Bone marrow (tissue), 2 donors: ENCODE measurements around the gene PDLIM7.

Source experiments
- DNase-seq, 2 donors: peaks; one replicate each; lab custom pipeline; 2025; lab: John Stamatoyannopoulos, UW

PDLIM7 gene

DNA sequence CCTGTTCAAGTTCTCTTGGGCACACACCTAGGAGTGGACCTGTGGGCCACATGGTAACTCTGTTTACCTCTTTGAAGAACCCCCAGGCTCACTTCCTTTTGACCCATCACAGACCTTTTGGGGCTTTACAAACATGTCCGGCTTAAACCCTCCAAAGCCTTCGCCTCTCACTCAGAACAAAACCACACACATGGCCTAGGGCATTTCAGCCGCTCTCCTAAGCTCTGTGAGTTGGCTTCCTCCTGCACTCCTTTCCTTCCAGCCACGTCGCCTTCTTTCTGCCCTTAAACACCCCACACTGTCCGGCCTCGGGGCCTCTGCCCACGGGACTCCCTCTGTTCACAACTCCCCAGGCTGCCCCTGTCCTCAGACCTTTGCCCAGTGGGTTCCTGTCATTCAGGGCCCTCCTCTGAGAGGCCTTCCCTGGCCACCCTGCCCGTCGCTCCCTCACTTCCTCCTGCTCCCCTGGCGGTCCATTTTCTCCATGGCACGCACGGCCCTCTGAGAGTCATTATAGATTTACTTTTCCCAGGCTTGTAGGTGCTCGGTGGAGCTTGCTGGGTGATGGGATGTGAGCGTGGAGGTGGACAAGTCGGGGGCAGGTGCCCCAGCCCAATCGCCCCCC is 10.3 kb upstream of the PDLIM7 start:
- DNase-seq = peak; percentile 23 to 37

DNA sequence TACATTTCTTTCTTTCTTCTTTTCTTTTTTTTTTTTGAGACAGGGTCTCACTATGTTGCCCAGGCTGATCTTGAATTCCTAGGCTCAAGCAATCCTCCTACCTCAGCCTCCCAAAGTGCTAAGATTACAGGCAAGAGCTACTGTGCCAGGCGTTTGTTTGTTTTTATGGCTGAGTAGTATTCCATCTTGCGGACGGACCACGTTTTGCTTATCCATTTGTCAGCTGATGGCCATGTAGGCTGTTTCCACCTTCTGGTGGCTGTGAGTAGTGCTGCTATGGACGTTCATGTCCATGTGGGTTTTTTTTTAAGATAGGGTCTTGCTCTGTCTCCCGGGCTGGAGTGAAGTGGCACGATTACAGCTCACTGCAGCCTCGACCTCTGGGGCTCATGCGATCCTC is 9.8 kb upstream of the PDLIM7 start:
- DNase-seq = no peak

- DNase-seq = no peak
Observed at GRCh38 chr5:177505075-177505474, 7.7 kb upstream of the PDLIM7 start.

DNA sequence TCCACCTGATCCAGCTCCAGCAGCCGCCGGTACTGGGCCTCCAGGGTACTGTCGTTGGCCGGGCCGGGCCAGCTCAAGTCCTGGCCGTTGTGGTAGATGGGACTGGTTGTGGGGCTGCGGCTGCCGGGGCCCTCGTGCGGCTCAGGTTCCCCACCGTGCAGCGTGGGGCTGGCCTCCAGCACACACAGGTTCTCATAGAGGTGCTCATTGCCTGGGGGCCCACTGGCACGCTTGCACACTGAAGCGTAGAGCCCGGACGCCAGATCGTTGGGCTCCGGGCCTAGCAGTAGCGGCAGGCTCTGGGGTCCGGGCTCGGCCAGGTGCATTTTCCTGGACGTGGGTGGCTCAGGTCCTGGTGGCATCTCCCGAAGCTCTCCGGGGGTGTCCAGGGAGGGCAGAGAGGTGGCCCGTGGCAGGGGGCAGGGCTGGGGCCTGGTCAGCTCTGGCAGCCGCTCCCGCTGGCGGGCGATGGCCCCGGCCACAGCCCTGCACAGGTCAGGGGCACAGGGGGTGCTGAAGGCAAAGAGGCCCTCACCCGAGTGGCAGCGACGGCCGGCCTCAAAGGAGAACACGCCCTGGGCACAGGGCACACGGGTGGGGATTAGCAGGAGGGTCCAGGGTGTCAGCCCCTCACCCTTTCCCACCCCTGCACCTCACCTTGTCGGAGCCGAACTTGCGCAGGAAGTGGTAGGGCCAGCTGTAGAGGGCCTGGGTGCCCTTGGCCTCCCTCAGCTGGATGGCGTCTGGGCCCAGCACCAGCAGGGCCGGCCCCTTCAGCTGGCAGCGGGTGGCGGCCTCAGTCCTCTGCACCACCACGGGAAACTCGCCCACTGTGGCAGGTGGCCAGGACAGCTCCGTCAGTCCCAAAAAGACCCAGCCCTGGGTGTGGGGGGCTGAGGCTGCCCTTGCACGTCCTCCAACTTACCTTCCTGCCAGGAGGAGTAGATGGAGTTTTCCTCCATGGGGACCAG is 7.0 kb upstream of the PDLIM7 start:
- DNase-seq = no peak

DNA sequence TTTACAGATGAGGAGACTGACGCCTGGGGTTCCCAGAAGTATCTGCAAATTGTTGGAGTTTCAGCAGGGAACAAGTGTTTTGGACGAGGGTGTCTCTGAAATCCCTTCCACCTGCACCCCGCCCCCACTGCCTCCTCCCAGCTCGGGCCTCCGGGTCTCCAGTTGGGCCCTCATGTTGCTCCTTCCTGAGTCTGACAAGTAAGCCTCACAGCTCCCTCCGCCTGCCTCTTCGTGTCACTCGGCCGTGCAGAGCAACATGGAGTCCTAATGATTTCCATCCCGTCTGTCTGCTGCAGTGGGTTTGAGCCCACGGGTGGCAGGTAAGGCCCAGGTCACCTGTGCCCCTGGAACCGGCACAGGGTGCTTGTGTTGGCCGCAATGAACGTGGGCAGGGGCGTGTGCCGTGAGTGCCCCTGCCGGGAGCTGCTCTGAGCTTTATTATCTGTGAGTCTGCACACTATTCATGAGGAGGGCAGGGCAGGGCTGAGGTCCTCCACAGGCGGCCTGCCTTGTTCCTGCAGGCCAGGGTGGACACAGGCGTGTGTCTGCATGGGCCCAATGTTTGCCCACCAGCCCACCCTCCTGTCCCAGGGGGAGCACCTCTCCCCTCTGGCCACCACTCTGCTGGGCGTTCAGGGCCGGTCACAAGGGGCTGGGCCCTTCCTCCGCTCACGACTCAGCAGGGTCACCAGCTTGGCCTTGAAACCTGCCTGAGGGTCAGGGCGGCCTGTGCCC is 6.1 kb upstream of the PDLIM7 start:
- DNase-seq = no peak

DNA sequence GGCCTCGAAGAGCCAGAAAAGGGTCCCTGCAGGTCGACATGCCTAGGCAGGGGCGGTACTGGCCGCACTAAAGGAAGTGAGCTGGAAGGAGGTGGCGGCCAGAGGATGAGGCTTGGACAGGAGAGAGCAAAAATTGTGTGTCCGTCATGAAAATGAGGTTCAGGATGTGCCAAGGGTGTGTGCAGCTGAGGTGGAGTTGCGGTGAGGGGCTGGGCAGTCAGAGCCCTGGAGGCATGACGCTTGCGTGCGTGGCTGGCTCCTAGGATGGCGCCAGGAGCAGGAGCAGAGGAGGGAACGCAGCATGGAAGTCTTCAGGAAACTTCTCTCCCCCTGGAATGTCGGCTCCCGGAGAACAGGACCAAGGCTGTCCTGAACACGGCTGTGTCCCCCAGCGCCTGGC is 5.5 kb upstream of the PDLIM7 start:
- DNase-seq = no peak

DNA sequence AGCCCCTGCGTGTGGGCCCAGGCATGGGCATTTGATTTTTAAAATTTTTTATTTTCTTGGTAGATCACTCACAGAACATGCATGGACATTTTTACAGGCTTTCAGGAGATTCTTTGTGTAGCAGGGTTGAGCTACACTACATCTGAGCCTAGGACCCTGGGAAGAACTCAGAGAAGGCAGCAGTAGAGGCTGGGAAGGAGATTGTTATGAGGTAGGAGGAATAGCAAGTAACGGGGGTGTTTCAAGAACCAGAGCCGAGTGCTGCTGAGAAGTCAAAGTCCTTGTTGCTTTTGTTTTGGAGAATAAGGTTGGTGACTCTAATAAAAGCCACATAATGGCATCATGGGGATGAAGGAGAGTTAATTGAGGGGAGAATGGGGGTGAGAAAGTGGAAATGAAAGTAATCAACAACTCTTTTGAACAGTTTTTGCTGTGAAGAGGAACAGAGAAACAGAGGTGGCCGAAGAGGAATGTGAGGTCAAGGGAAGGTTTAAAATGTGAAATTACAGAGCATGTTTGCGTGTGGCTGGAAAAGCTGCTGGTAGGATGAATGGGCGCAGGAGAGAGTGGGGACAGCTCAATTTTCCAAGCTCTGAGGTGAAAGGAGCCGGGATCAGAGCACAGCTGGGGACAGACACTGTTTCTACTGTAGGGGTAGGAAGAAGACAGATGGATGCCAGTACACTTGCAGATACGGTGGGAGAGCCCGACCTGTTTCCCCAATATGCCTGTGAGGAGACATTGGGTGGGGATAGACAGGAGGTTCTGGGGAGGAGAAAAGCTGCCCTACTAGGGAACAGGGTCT is 4.7 kb upstream of the PDLIM7 start:
- DNase-seq = no peak

DNA sequence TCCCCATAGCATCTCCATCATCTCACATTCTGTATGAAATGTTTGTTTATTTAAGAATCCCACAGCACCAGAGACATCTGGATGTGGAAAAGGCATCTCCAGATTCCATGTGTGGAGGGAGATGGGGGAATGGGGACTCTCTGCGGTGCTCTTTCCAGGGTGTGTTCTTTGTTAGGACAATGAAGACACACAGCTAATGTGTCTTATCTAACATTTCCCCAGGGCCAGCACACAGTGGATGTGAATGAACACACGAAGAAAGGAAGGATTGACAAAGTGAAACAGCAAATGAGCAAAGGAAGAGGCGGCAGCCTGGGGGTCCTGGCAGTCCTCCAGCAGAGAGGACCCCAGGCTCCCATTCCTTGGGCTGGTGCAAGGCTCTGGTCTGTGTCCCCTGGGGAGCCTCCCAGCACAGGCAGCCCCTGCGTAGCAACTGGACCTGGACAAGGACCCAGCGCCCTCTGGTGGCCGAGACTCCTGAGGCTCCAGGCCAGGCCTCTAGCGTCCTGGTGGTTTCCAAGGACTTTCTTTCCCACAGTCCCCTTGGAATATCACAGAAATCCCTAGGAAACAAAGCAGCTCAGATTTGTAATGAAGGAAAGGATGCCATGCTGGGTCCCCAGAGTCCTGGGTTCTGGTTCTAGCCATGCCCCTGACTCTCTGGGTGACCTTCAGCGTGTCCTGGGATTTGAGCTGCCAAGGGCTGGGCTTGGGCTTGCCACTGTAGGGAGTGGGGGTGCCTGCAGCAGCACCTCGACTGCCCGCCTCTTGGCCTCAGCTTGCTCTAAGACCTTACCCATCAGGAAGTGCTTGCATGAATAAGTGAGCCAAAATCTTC is 3.5 kb upstream of the PDLIM7 start:
- DNase-seq = peak; percentile 42 to 68

- no peak for DNase-seq
Observed at GRCh38 chr5:177499842-177500241, 2.4 kb upstream of the PDLIM7 start.

GRCh38 chr5:177498013-177498787 is 796 bp upstream of the PDLIM7 start:
- no peak for DNase-seq

- DNase-seq = no peak
Observed at GRCh38 chr5:177496727-177497291, 595 bp downstream of the PDLIM7 start.

- DNase-seq = no peak
Observed at GRCh38 chr5:177496070-177496726, 1.2 kb downstream of the PDLIM7 start.

DNA sequence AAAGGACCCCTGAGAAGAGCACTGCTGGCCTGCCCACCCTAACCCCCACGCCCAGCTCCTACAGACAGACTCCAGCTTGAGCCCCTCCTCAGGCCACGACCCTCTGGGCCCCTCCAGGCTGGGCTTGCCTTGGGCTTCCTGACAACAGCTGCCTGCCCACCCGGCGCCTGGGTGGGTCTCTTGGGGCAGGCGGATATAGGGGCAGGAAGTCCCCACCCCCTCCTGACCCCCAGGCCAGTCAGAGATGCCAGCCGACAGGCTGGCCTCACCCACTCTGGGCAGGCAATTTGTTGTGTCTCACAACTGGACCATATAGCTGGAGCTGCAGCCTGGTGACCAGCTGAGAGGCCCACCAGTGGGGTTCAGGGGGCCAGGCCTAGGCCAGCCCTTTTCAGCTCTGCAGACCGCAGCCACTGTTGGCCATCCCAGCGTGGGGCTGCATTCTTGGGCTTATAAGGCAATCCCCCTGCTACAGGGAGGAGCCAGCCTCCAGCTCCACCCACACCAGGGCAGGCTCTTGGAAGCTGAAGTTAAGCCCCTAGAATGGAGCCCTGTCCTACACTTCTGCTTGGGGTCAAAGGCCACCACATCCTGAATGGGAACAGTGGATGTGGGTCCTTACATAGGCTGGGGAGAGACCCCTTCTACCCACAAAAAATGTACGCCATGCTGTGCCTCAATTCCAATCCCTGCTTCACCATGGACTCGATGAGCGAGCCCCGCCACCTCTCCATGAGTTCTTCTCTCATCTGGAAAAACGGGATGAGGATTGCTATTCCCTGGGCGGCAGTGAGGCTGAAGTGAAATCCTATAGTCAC is 2.0 kb downstream of the PDLIM7 start:
- peak in 1 of 2 donors; percentile 47 for DNase-seq

- peak; percentile 86 to 96 for DNase-seq
Observed at GRCh38 chr5:177494346-177495195, 2.8 kb downstream of the PDLIM7 start.

GRCh38 chr5:177493795-177494345 is 3.5 kb downstream of the PDLIM7 start:
- DNase-seq = no peak

DNA sequence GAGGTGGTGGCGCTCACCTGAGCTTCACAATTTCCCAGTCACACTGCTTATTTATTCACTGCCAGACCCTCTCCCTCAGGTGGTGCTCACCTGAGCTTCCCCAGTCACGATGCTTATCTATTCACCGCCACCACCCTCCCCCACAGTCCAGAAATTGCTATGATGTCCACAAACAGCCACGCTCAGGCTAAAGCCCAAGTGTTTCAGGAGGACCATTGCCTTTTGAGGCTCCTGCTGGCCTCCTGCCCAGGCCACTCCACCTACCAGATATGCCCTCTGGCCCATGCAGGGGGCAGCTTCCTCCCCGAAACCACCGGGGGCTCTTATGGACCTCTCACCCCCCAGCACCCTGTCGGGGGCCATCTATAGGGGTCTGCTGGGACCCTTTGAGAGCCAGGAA is 4.6 kb downstream of the PDLIM7 start:
- no peak for DNase-seq
